Measurements from ENCODE around the gene ANGPT4. TPM values are rescaled to one million over a fixed set of nuclear protein-coding genes. Genes with fewer than 3 reads are reported as not detected.

The ANGPT4 gene
- total RNA-seq, 1 donor from 2014 or later, result 0.22 TPM

DNA sequence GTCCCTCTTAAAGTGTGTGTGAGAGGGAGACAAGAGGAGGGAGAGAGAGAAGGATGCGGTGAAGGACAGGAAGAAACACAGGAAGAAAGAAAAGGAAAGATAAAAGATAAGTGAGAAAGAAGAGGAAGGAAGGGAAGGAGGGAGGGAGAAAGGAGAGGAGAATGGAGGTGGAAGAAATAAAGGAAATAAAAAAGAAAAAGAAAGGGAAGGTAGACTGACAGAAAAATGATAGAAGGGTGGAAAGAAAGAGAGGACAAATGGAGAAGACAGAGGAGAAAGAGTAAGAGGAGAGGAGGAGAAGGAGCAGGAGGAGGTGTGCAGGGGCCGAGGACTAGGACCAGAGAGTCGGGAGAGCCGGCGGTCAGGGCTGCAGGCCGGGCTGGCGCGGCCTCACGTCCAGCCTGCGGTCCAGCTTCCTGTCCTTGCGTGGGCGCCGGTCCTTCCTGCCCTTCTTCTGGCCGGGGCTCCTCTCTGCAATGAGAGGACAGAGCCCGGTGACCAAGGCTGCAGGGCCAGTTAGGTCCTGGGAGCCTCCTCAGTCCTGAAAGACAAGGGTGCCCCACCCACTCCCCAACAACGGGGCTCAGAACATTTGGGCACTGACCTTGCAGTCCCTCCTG lies 44.0 kb upstream of the ANGPT4 start:
- Mint-ChIP-seq H3K36me3 (ENCODE audit: unreplicated experiment) (no peaks in the 10 kb centered on the region), H3K27me3 (ENCODE audit: unreplicated experiment) (peaks cover 7% of the 10 kb centered on the region), H3K9me3 (ENCODE audit: unreplicated experiment) (peaks cover 7% of the 10 kb centered on the region), H3K4me1 (ENCODE audit: low read depth, unreplicated experiment) (peaks cover 12% of the 10 kb centered on the region), H3K27ac (ENCODE audit: unreplicated experiment) (no peak overlapping the region), H3K4me3 (ENCODE audit: unreplicated experiment) (no peak overlapping the region)
- TF ChIP-seq, protein P1, sequence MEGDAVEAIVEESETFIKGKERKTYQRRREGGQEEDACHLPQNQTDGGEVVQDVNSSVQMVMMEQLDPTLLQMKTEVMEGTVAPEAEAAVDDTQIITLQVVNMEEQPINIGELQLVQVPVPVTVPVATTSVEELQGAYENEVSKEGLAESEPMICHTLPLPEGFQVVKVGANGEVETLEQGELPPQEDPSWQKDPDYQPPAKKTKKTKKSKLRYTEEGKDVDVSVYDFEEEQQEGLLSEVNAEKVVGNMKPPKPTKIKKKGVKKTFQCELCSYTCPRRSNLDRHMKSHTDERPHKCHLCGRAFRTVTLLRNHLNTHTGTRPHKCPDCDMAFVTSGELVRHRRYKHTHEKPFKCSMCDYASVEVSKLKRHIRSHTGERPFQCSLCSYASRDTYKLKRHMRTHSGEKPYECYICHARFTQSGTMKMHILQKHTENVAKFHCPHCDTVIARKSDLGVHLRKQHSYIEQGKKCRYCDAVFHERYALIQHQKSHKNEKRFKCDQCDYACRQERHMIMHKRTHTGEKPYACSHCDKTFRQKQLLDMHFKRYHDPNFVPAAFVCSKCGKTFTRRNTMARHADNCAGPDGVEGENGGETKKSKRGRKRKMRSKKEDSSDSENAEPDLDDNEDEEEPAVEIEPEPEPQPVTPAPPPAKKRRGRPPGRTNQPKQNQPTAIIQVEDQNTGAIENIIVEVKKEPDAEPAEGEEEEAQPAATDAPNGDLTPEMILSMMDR (IDR thresholded peaks at IDR 0.05; ENCODE audit: partially characterized antibody, unreplicated experiment), result no peak
- DNase-seq, result no peak

DNA sequence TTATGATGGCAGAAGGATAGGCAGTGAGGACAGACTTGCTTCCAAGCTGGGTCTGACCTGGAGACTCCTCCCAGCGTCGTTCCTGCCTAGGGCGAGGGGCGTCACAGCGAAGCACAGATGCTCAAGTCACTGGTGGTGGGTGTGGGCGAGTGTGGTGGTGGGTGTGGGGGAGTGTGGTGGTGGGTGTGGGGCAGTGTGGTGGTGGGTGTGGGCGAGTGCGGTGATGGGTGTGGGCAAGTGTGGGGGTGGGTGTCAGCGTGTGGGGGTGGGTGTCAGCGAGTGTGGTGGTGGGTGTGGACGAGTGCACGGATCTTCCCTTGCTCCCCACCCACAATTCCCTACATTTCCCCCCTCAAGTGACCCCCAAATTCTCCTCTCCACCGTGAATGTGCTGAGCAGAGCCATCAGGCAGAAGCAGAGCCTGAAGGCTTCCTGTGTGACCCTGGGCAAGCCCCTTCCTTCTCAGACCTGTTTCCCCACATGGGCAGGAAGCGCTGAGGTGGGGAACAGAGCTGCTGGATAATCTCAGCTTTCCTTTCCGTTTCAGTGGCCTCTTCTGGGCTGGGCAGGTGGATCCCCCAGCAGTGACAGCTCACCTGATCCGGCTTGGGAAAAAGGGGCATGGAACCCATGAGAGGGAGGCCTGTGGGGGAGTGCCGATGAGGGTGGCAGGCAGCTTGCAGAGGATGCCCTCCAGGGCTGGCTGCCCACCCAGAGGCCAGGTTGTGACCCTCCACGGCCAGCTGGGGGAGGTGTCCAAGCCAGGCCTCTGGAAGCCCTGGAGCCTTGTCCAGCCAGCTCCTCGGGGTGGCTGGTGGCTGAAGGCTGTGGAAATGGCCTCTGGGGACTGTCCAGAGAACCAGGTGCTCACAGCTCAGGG lies 43.0 kb upstream of the ANGPT4 start:
- peaks cover 6% of the 10 kb centered on the region for H3K4me1 Mint-ChIP-seq (ENCODE audit: low read depth, unreplicated experiment)
- DNase-seq, result no peak
- H3K9me3 Mint-ChIP-seq (ENCODE audit: unreplicated experiment), result peaks cover 7% of the 10 kb centered on the region
- H3K27ac Mint-ChIP-seq (ENCODE audit: unreplicated experiment), result no peak overlapping the region
- TF ChIP-seq, protein P1 (IDR thresholded peaks at IDR 0.05; ENCODE audit: partially characterized antibody, unreplicated experiment), result no peak
- no peak overlapping the region for H3K4me3 Mint-ChIP-seq (ENCODE audit: unreplicated experiment)
- no peaks in the 10 kb centered on the region for H3K36me3 Mint-ChIP-seq (ENCODE audit: unreplicated experiment)
- peaks cover 4% of the 10 kb centered on the region for H3K27me3 Mint-ChIP-seq (ENCODE audit: unreplicated experiment)

DNA sequence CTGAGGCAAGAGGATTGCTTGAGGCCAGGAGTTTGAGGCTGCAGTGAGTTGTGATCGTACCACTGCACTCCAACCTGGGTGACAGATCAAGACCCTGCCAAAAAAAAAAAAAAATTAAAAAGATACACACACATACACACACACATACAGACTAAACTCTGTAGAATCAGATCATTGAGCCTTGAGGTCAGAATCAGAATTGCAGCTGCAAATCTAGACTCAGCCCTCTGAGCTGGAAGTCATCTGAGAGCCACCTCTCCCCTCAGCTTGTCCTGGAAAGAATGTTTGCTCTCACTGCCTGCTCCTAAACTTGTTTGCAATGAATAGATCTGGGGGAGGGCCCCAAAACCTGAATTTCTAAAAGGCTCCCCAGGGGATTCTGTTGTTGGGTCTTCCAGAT lies 41.4 kb upstream of the ANGPT4 start:
- Mint-ChIP-seq H3K27ac (ENCODE audit: unreplicated experiment) (no peak overlapping the region), H3K9me3 (ENCODE audit: unreplicated experiment) (peaks cover 7% of the 10 kb centered on the region), H3K4me3 (ENCODE audit: unreplicated experiment) (no peak overlapping the region), H3K36me3 (ENCODE audit: unreplicated experiment) (no peaks in the 10 kb centered on the region), H3K4me1 (ENCODE audit: low read depth, unreplicated experiment) (peaks cover 8% of the 10 kb centered on the region), H3K27me3 (ENCODE audit: unreplicated experiment) (peaks cover 4% of the 10 kb centered on the region)
- TF ChIP-seq, protein P1 (IDR thresholded peaks at IDR 0.05; ENCODE audit: partially characterized antibody, unreplicated experiment), result peak; percentile 48
- DNase-seq, result no peak

DNA sequence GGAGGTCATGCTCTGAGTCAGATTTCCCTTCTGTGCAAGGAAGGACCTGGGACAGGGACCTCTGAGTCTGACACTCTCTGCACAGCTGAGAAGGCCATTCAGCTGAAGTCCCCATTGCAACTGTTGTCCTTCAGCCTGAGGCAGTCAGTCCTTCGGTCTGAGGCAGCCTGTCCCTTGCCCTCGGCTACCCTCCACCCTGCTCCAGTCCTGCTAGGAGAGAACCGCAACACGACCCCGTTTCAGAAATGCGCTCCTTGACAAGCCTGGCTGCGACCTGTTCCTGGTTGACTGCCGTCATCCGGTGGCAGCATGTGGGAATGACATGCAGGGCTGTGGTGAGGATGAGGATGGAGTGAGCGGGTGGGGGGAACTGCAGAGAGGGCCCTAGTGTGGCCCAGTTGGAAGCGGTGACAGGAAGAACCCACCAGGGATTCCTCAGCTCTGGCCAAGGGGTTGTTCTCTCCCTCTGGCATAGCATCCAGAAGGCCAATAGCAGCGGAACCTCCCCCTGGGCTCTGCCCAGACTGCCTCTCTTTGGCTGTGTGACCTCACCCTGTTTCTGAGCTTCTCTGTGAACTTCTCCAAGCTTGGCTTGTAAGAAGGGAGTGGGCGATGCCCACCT lies 40.3 kb upstream of the ANGPT4 start:
- H3K4me1 Mint-ChIP-seq (ENCODE audit: low read depth, unreplicated experiment), result peaks cover 16% of the 10 kb centered on the region
- H3K36me3 Mint-ChIP-seq (ENCODE audit: unreplicated experiment), result no peaks in the 10 kb centered on the region
- peaks cover 7% of the 10 kb centered on the region for H3K27me3 Mint-ChIP-seq (ENCODE audit: unreplicated experiment)
- TF ChIP-seq, protein P1 (IDR thresholded peaks at IDR 0.05; ENCODE audit: partially characterized antibody, unreplicated experiment), result peak; percentile 91
- no peak overlapping the region for H3K27ac Mint-ChIP-seq (ENCODE audit: unreplicated experiment)
- peaks cover 7% of the 10 kb centered on the region for H3K9me3 Mint-ChIP-seq (ENCODE audit: unreplicated experiment)
- no peak overlapping the region for H3K4me3 Mint-ChIP-seq (ENCODE audit: unreplicated experiment)
- peak; percentile 84 for DNase-seq

Measured in glutamatergic neuron (in vitro differentiated cells).